Ramos (cell line): ENCODE data around the gene IL26.

ENCODE experiments used
- in situ Hi-C: fragments of 300-500 bp; cut with MboI; formaldehyde crosslinking; loops from one replicate; pipeline ENCODE4 v1.14.3; 2022; ENCODE audit warnings: low sequenced_read_pairs; ENCODE audit not compliant: unreplicated experiment

IL26 gene

DNA sequence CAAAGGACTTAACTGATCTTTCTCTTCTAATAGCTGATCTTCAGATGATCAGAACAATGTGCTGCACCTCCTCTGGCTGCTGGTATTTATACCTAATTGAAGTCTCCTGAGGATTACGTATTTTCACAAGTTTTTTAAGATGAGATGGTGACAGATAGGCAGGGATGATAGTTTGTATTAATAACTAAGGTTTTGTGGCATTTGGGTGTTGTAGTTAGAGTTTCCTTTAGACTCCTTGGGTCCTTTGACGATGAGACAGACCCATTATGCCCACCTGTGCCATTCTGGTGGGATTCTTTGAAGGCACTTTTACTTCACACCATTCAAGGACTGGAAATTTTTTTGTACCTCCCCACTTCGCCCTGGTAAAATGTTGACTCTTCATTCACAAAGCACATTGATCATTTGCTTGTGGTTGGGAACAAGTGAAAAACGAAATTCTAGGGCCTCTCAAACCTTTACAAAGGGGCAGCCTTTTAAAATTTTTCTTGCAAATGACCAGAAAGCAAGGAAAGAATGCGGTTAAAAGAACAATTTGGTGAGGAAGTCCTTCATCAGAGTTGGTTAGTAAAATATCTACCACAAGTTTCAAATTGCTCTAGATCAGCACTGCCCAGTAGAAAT, 65.8 kb downstream of the IL26 start, which contains the start of gene IFNG:
TSS of gene IFNG (minus strand) at position 60 of the 624 bp plus-strand sequence. CDS start 125 bp downstream, outside the sequence.
- in situ Hi-C loops: no loop called here

GRCh38 chr12:68158432-68158831, 67.2 kb downstream of the IL26 start:
- in situ Hi-C loops: no loop called here

GRCh38 chr12:68157380-68157779, 68.2 kb downstream of the IL26 start:
- in situ Hi-C loops: no loop called here

DNA sequence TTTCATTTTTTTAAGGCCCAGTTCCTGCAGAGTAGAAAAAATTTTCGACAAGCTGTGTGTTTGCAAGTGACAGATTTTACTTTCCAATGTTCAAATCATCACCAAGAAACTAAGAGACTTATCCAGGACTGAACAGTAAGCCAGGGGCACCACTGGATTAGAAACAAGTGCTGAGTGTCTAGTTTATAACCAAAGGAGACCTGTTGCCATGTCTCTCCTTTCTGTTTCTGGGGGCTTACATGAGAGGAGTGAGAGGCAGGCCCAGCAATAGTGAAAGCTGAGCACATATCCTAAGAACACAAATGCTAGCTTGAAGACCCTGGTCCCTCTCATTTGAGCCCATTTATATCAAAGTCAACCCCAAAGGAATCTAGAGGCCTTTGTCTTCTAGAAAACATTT, 69.0 kb downstream of the IL26 start:
- in situ Hi-C loops: no loop called here

GRCh38 chr12:68154779-68155178, 70.8 kb downstream of the IL26 start:
- in situ Hi-C loops: no loop called here
